IMR-90 (cell line): ENCODE results near the gene COL4A1. TPM values are rescaled to one million over a fixed set of nuclear protein-coding genes. Genes with fewer than 3 reads are reported as not detected.
A peak's percentile ranks its signal among the peaks of the same experiment; 100 is the strongest.

Experiments
- ATAC-seq: fragments of 200-7000 bp; cut with Tn5 transposase; 2 replicates; pipeline ENCODE4 v1.9.1; 2020; ENCODE audit warnings: low read depth, mild to moderate bottlenecking, moderate library complexity
- BruUV-seq: library from RNA; stranded (reverse); fragments of 400-500 nt; replicated peaks from 2 replicates; lab custom pipeline; 2021; lab: Mats Ljungman, UMichigan
- CTCF ChIA-PET: fragments of 300-600 bp; formaldehyde crosslinking; extraction: SDS; loops from one replicate; lab custom pipeline; 2021; ENCODE audit warnings: antibody characterized with exemption; lab: Yijun Ruan, JAX
- POLR2A ChIA-PET: fragments of 300-600 bp; sonication (Branson Sonifier 250); formaldehyde crosslinking; loops from one replicate; lab custom pipeline; 2022; ENCODE audit warnings: antibody characterized with exemption; ENCODE audit not compliant: unreplicated experiment; lab: Charles Lee
- DNase-seq: peaks from one replicate; pipeline ENCODE4 v3.0.0; 2013
- H2AFZ ChIP-seq: replicated peaks from 2 replicates; pipeline ENCODE3; 2013; ENCODE audit warnings: low read length, mild to moderate bottlenecking; ENCODE audit not compliant: poor library complexity
- H2AK5ac ChIP-seq: 2 replicates; pipeline ENCODE4 v1.6.1; 2013; ENCODE audit warnings: low read depth, low read length, inconsistent platforms
- H2AK9ac ChIP-seq: replicated peaks from 2 replicates; pipeline ENCODE3; 2013; ENCODE audit warnings: mild to moderate bottlenecking, low read depth, low read length, moderate library complexity; ENCODE audit not compliant: poor library complexity
- H2BK120ac ChIP-seq: 2 replicates; pipeline ENCODE4 v1.6.1; 2013; ENCODE audit warnings: low read depth, low read length, inconsistent platforms
- H2BK15ac ChIP-seq: 3 replicates; pipeline ENCODE4 v1.6.1; 2013; ENCODE audit warnings: low read depth, low read length, inconsistent platforms
- H2BK20ac ChIP-seq: 2 replicates; pipeline ENCODE4 v1.6.1; 2013; ENCODE audit warnings: low read depth, mild to moderate bottlenecking, inconsistent platforms, low read length, moderate library complexity
- H2BK5ac ChIP-seq: 2 replicates; pipeline ENCODE4 v1.6.1; 2013; ENCODE audit warnings: mild to moderate bottlenecking, low read depth, low read length, inconsistent platforms; ENCODE audit not compliant: poor library complexity, severe bottlenecking
- H3K14ac ChIP-seq: replicated peaks from 2 replicates; pipeline ENCODE4 v1.6.1; 2013; ENCODE audit warnings: low read depth, low read length, inconsistent platforms
- H3K18ac ChIP-seq: 2 replicates; pipeline ENCODE4 v1.6.1; 2013; ENCODE audit warnings: low read depth, low read length, control low read depth
- H3K23ac ChIP-seq: 2 replicates; pipeline ENCODE4 v1.6.1; 2013; ENCODE audit warnings: low read depth, low read length, inconsistent platforms
- H3K27ac ChIP-seq: 2 replicates; pipeline ENCODE4 v1.5.1; 2013; ENCODE audit warnings: mild to moderate bottlenecking, control low read depth, low read length; ENCODE audit not compliant: insufficient read depth
- H3K27me3 ChIP-seq: 2 replicates; pipeline ENCODE4 v1.6.1; 2013; ENCODE audit warnings: low read length; ENCODE audit not compliant: control insufficient read depth, insufficient read depth
- H3K36me3 ChIP-seq: 2 replicates; pipeline ENCODE4 v1.6.1; 2013; ENCODE audit warnings: low read length, mixed read lengths; ENCODE audit not compliant: control insufficient read depth, insufficient read depth
- H3K4ac ChIP-seq: 2 replicates; pipeline ENCODE4 v1.6.1; 2013; ENCODE audit warnings: low read depth, low read length, inconsistent platforms
- H3K4me1 ChIP-seq: 2 replicates; pipeline ENCODE4 v1.6.1; 2013; ENCODE audit warnings: low read length, mixed read lengths; ENCODE audit not compliant: control insufficient read depth, insufficient read depth
- H3K4me2 ChIP-seq: 2 replicates; pipeline ENCODE4 v1.6.1; 2013; ENCODE audit warnings: low read depth, mild to moderate bottlenecking, control low read depth, low read length, moderate library complexity
- H3K4me3 ChIP-seq: 2 replicates; pipeline ENCODE4 v1.5.1; 2013; ENCODE audit warnings: low read depth, mild to moderate bottlenecking, control low read depth, low read length, moderate library complexity; ENCODE audit not compliant: insufficient read depth
- H3K56ac ChIP-seq: 2 replicates; pipeline ENCODE4 v1.6.1; 2013; ENCODE audit warnings: low read length, inconsistent platforms; ENCODE audit not compliant: insufficient read depth; ENCODE audit errors: extremely low read depth
- H3K79me1 ChIP-seq, 2 experiments: 2 replicates each; pipeline ENCODE4 v1.6.1; 2013; ENCODE audit warnings: low read length in 2 of 2, inconsistent platforms in 1 of 2, low read depth in 1 of 2
- H3K9ac ChIP-seq: 2 replicates; pipeline ENCODE4 v1.6.1; 2013; ENCODE audit warnings: low read depth, low read length, control low read depth
- H3K9me1 ChIP-seq: 2 replicates; pipeline ENCODE4 v1.6.1; 2013; ENCODE audit warnings: low read length, inconsistent platforms; ENCODE audit not compliant: insufficient read depth
- H3K9me3 ChIP-seq: 2 replicates; pipeline ENCODE4 v1.6.1; 2013; ENCODE audit warnings: low read length; ENCODE audit not compliant: control insufficient read depth, insufficient read depth
- H4K20me1 ChIP-seq: 2 replicates; pipeline ENCODE4 v1.6.1; 2013; ENCODE audit warnings: low read length, inconsistent platforms; ENCODE audit not compliant: insufficient read depth
- H4K5ac ChIP-seq: 2 replicates; pipeline ENCODE4 v1.6.1; 2013; ENCODE audit warnings: mild to moderate bottlenecking, low read depth, low read length, control low read depth
- H4K8ac ChIP-seq, 2 experiments: 2 replicates each; pipeline ENCODE4 v1.6.1; 2013; ENCODE audit warnings: low read depth in 2 of 2, low read length in 2 of 2, control low read depth in 1 of 2, inconsistent platforms in 1 of 2
- H4K91ac ChIP-seq: 2 replicates; pipeline ENCODE4 v1.6.1; 2013; ENCODE audit warnings: low read depth, low read length, inconsistent platforms; ENCODE audit not compliant: insufficient read depth
- BHLHE40 ChIP-seq: fragments of 150-350 bp; IDR thresholded peaks from 2 replicates; pipeline ENCODE4 v1.6.1; 2016; ENCODE audit warnings: mild to moderate bottlenecking, low read depth, low read length
- CTCF ChIP-seq: conservative IDR thresholded peaks from 2 replicates; pipeline ENCODE4 v1.5.1; 2012; ENCODE audit warnings: mild to moderate bottlenecking, low read depth, low read length, improper control_type of control experiment
- ELK1 ChIP-seq: fragments of 150-350 bp; IDR thresholded peaks from 2 replicates; pipeline ENCODE4 v1.6.1; 2016; ENCODE audit warnings: low read depth, mild to moderate bottlenecking, low read length, moderate library complexity, borderline replicate concordance
- FOS ChIP-seq: fragments of 150-350 bp; IDR thresholded peaks from 2 replicates; pipeline ENCODE4 v1.6.1; 2016; ENCODE audit warnings: low read depth, low read length
- MAFK ChIP-seq: IDR thresholded peaks from 2 replicates; pipeline ENCODE4 v1.6.1; 2012; ENCODE audit warnings: low read depth, low read length, improper control_type of control experiment
- MAZ ChIP-seq: IDR thresholded peaks from 2 replicates; pipeline ENCODE4 v1.6.1; 2012; ENCODE audit warnings: low read depth, mild to moderate bottlenecking, low read length, improper control_type of control experiment, moderate library complexity, borderline replicate concordance
- MXI1 ChIP-seq: IDR thresholded peaks from 2 replicates; pipeline ENCODE4 v1.6.1; 2012; ENCODE audit warnings: low read depth, mild to moderate bottlenecking, low read length, moderate library complexity, borderline replicate concordance
- POLR2A ChIP-seq: IDR thresholded peaks from 2 replicates; pipeline ENCODE4 v1.6.1; 2012; ENCODE audit warnings: mild to moderate bottlenecking, low read depth, low read length
- RCOR1 ChIP-seq: IDR thresholded peaks from 2 replicates; pipeline ENCODE4 v1.6.1; 2012; ENCODE audit warnings: mild to moderate bottlenecking, low read length, improper control_type of control experiment; ENCODE audit not compliant: insufficient replicate concordance
- RFX5 ChIP-seq: IDR thresholded peaks from 2 replicates; pipeline ENCODE4 v1.8.0; 2012; ENCODE audit warnings: low read depth, mild to moderate bottlenecking, low read length, moderate library complexity
- SMC3 ChIP-seq: fragments of 150-350 bp; IDR thresholded peaks from 2 replicates; pipeline ENCODE4 v1.6.1; 2016; ENCODE audit warnings: low read depth, mild to moderate bottlenecking, antibody characterized with exemption, low read length, moderate library complexity
- WGBS, 2 experiments: methylation state at CpG; one replicate each; pipeline versions ENCODE4 v1.1.5 to v1.1.7; 2013; ENCODE audit warnings: missing lambda C conversion rate in 2 of 2; ENCODE audit not compliant: insufficient read length in 1 of 2; ENCODE audit errors: extremely low coverage in 2 of 2; 5-methylcytosine and 5-hydroxymethylcytosine counted together
- dilution Hi-C: fragments of 300-500 bp; cut with HindIII; formaldehyde crosslinking; loops from one replicate; pipeline ENCODE4 v1.14.3; 2018; ENCODE audit warnings: low sequenced_read_pairs; ENCODE audit not compliant: unreplicated experiment
- in situ Hi-C: fragments of 300-500 bp; cut with MboI; formaldehyde crosslinking; loops from 3 replicates; pipeline ENCODE4 v1.14.3; 2019; ENCODE audit warnings: low sequenced_read_pairs, inconsistent platforms, mixed read lengths
- intact Hi-C: fragments of 100-400 bp; cut with micrococcal nuclease; formaldehyde crosslinking; loops from 2 replicates; pipeline ENCODE4 v1.10.0; 2022
- polyA plus RNA-seq, 3 experiments: library from polyadenylated mRNA; depleted of rRNA; stranded (reverse); fragments of >200 nt; gene quantifications; 2 replicates each; pipeline ENCODE4 v1.2.3, GENCODE V29; 2012; ENCODE audit warnings: low replicate concordance in 1 of 3
- total RNA-seq: library from RNA; depleted of rRNA; stranded (reverse); fragments of >200 nt; gene quantifications from 2 replicates; pipeline ENCODE4 v1.2.3, GENCODE V29; 2012
- TF ChIP-seq, protein P1 (sequence below): fragments of 150-350 bp; IDR thresholded peaks from 2 replicates; pipeline ENCODE4 v1.6.1; 2017; ENCODE audit warnings: mild to moderate bottlenecking, antibody characterized with exemption, low read length, low read depth

COL4A1 gene
- total and polyA plus RNA-seq, 2 of the 4 experiments (the other 2 are of a cell fraction): 230 to 337 TPM

DNA sequence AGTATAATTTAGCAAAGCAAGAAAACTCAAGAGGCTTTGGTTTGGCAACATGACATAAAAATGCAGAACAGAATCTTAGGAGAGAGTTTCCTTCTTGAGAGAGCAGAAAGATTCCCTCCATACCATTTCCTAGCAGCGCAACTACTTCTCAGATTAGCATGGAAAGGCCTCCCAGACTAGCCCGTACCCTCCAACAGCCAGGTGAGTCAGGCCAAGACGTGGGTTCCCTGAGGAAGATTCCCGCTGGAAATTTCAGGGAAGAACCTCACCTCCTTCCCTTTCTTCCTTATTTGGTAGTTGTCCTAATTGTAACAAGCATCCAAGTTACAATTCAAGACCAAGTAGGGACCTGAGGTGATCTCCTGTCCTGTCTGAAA lies 12.4 kb upstream of the COL4A1 start:
- dilution Hi-C loops (no loop called here), in situ Hi-C loops (no loop called here), intact Hi-C loops (no loop called here)
- H3K4me3 ChIP-seq: no peak overlapping the region
- no TSS peak for BruUV-seq
- no CpG with 5 or more reads among the region's 4 CpGs for WGBS, 2 experiments
- peak overlapping the region; percentile 45 for H2BK120ac ChIP-seq
- peak overlapping the region; percentile 0; the same call in 1 of the 2 replicates for H3K14ac ChIP-seq
- peak overlapping the region; percentile 88 for H2BK5ac ChIP-seq
- 0 out of 2 replicates have a peak overlapping the region, but pooled peaks have one; percentile 48 for H4K91ac ChIP-seq
- ATAC-seq (no peak), DNase-seq (no peak)
- peak overlapping the region; percentile 29; the same call in 1 of the 2 replicates for H3K23ac ChIP-seq
- H3K4me2 ChIP-seq: no peak overlapping the region
- H4K20me1 ChIP-seq: peaks cover 79% of the 10 kb centered on the region
- H3K18ac ChIP-seq: no peak overlapping the region
- peak overlapping the region; percentile 87 for H2AK5ac ChIP-seq
- ChIA-PET POLR2A (interaction anchor here (0.6 kb wide), 1 partner anchor 9 kb away, joined by 4 read pairs; no protein-coding TSS in a partner anchor), CTCF (no interaction called here)
- no peak overlapping the region for H3K56ac ChIP-seq
- H3K79me1 ChIP-seq: peaks cover 25 to 87% of the 10 kb centered on the region in 2 experiments
- H3K4ac ChIP-seq: peak overlapping the region; percentile 68
- H2BK20ac ChIP-seq: peak overlapping the region; percentile 63; the same call in 1 of the 2 replicates
- H2AK9ac ChIP-seq: no peak overlapping the region
- no peak overlapping the region for H4K5ac ChIP-seq
- H3K9me3 ChIP-seq: no peaks in the 10 kb centered on the region
- H3K9me1 ChIP-seq: peaks cover 53% of the 10 kb centered on the region
- H3K36me3 ChIP-seq: peaks cover 35% of the 10 kb centered on the region
- TF ChIP-seq FOS (no peak), POLR2A (no peak), ELK1 (no peak), RCOR1 (no peak), SMC3 (no peak), MAZ (no peak), RFX5 (no peak), CTCF (no peak), MAFK (no peak), MXI1 (no peak), BHLHE40 (no peak)
- TF ChIP-seq, protein P1, sequence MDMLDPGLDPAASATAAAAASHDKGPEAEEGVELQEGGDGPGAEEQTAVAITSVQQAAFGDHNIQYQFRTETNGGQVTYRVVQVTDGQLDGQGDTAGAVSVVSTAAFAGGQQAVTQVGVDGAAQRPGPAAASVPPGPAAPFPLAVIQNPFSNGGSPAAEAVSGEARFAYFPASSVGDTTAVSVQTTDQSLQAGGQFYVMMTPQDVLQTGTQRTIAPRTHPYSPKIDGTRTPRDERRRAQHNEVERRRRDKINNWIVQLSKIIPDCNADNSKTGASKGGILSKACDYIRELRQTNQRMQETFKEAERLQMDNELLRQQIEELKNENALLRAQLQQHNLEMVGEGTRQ: no peak
- H3K4me1 ChIP-seq: peaks cover 26% of the 10 kb centered on the region
- no peaks in the 10 kb centered on the region for H3K27me3 ChIP-seq
- H2AFZ ChIP-seq: no peak overlapping the region
- peak overlapping the region; percentile 6; the same call in 1 of the 3 replicates for H2BK15ac ChIP-seq
- no peak overlapping the region for H3K9ac ChIP-seq
- peak overlapping the region; percentile 6; the same call in 1 of the 2 replicates for H3K27ac ChIP-seq
- peak overlapping the region in 1 of 2 experiments; percentile 74; a peak in 2 of 4 replicates for H4K8ac ChIP-seq
